GM19328 (cell line): ENCODE results near the gene ENOX1.

ENCODE experiments used
- ATAC-seq: cut with Tn5 transposase; IDR thresholded peaks from one replicate; pipeline ENCODE4 v1.9.1; 2021; ENCODE audit warnings: mild to moderate bottlenecking, moderate library complexity; ENCODE audit not compliant: unreplicated experiment

The ENOX1 gene

GRCh38 chr13:43744261-43745031 is 42.3 kb downstream of the ENOX1 start:
- no peak for ATAC-seq

- no peak for ATAC-seq
These were observed 43.9 kb downstream of the ENOX1 start for GRCh38 chr13:43742911-43743310.

GRCh38 chr13:43737392-43737923 is 49.3 kb downstream of the ENOX1 start:
- ATAC-seq: no peak

GRCh38 chr13:43732726-43733125 is 54.0 kb downstream of the ENOX1 start:
- ATAC-seq: no peak

GRCh38 chr13:43731296-43731695 is 55.5 kb downstream of the ENOX1 start:
- no peak for ATAC-seq

GRCh38 chr13:43730642-43731041 is 56.1 kb downstream of the ENOX1 start:
- ATAC-seq: no peak

- no peak for ATAC-seq
These were observed 58.4 kb downstream of the ENOX1 start for GRCh38 chr13:43728421-43728820.

GRCh38 chr13:43727856-43728255 is 58.9 kb downstream of the ENOX1 start:
- no peak for ATAC-seq

- ATAC-seq: no peak
These were observed 61.3 kb downstream of the ENOX1 start for GRCh38 chr13:43725460-43725859.

- no peak for ATAC-seq
These were observed 65.9 kb downstream of the ENOX1 start for GRCh38 chr13:43720780-43721397.

GRCh38 chr13:43698758-43699157 is 88.0 kb downstream of the ENOX1 start:
- no peak for ATAC-seq

- ATAC-seq: no peak
These were observed 88.8 kb downstream of the ENOX1 start for GRCh38 chr13:43698009-43698408.

GRCh38 chr13:43697323-43697722 is 89.4 kb downstream of the ENOX1 start:
- no peak for ATAC-seq

GRCh38 chr13:43694146-43694664 is 92.6 kb downstream of the ENOX1 start:
- ATAC-seq: no peak

- no peak for ATAC-seq
These were observed 93.1 kb downstream of the ENOX1 start for GRCh38 chr13:43693639-43694038.

GRCh38 chr13:43688227-43688907 is 98.4 kb downstream of the ENOX1 start:
- no peak for ATAC-seq

GRCh38 chr13:43687038-43687437 is 99.7 kb downstream of the ENOX1 start:
- ATAC-seq: no peak

GRCh38 chr13:43686557-43686956 is 100.2 kb downstream of the ENOX1 start:
- ATAC-seq: no peak

- ATAC-seq: no peak
These were observed 101.6 kb downstream of the ENOX1 start for GRCh38 chr13:43684963-43685725.

- ATAC-seq: no peak
These were observed 104.1 kb downstream of the ENOX1 start for GRCh38 chr13:43682701-43683100.

GRCh38 chr13:43676320-43676719 is 110.5 kb downstream of the ENOX1 start:
- ATAC-seq: peak; percentile 82
